ENCODE results near the gene MYO19. TPM values are rescaled to one million over a fixed set of nuclear protein-coding genes. Genes with fewer than 3 reads are reported as not detected.
"Not testable (repeated sequence)": the region's sequence is repeated elsewhere in the genome, so short reads cannot be mapped to it uniquely, and the experiment has no call there.

The MYO19 gene
- polyA plus RNA-seq, 1 donor = 70.1 TPM

DNA sequence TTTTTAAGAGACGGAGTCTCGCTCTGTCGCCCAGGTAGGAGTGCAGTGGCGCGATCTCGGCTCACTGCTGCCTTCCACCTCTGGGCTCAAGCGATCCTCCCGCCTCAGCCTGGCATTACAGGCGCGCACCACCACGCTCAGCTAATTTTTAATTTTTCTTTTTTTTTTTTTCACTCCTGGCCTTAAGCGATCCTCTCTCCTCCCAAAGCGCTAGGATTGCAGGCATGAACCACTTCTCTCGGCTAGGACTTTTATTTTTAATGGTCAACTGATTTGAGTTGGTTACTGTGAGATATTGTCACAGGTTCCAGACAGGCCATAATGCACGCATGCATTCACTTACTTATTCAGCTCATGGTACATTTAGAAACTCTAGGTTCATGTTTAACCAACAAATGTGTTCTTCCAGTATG, 1.0 kb upstream of the MYO19 start:
- DNase-seq = no peak

DNA sequence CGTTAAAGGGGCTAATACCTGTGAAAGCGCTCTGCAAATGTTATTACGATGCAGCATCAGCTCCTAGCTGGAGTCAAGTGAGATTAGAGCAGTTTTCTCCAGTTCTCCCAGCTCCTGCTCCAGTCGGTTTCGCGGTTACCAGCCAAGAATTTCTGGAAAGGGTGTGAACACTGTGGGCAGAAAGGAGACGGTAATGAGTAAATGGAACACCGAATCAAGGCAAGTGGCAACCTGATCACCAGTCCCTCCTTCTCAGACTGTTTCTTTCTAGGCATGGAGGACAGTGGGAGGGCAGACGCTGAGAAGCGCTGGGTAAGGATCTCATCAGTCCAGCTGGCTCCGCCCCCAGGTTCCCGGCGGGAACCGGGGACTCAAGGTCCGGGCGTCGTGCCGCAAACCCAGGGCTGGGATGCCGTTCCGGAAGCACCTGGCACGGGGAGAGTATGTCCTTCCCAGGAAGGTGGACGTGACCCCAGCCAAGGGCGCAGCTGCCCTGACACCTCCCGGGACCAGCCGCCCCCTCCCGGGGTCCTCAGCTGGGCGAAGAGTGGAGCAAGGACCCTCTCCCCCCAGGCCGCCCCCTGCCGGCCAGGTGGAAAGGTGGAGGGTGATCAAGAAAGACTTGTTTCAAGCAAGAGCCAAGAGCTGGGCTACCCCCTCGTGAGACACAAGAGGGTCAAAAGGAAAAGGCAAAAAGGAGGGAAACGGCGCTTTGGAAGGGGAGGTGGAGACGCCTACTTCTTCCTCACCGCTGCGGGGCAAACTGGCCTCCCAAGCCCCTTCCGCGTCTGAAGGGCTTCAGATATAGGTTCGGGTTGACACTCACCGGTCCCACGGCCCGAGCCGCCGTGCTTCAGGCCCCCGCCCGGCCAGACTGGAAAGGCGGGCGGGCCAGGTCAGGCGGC, 481 bp downstream of the MYO19 start:
- DNase-seq = peak; percentile 59

DNA sequence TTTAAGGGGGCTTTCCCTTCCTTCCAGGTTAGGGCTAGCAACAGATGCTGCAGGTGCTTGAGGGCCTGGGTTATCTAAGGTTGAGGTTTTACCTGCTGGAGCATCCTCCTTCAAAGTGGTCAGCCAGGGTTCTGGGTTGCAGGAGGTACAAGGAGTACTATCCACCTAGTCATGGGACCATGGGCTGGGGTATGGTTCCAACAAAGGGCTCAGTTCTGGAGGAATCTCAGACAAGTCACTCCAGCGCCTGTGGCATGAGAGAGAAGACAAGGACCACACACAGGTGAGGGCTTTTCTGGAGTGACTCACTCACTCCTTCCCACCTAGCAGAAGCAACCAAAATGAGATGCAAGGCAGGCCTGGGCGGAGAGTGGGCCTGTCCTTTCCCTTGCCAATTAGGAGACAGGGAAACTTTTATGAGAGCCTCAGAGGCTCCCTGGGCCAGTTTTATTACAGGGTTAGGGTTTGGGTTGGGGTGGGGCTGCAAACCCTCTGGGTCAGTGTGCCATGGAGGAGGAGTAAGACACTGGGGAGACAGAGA, 2.2 kb downstream of the MYO19 start:
- no peak for DNase-seq

DNA sequence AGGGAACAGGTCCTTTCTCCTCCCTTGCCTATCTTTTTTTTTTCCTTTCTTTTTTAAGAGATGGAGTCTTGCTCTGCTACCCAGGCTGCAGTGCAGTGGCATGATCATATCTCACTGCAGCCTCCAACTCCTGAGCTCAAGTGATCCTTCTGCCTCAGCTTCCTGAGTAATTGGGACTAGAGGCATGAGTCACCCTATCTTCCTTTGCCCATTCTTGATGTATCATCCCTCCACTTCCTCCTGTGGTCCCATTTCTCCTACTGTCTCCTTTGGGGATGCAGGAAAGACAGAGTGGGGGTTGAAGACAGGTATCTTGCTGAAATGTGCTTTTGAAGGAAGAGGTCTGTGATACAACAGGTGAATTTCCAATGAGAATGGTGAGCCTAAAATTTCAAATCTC, 5.5 kb downstream of the MYO19 start:
- no peak for DNase-seq

DNA sequence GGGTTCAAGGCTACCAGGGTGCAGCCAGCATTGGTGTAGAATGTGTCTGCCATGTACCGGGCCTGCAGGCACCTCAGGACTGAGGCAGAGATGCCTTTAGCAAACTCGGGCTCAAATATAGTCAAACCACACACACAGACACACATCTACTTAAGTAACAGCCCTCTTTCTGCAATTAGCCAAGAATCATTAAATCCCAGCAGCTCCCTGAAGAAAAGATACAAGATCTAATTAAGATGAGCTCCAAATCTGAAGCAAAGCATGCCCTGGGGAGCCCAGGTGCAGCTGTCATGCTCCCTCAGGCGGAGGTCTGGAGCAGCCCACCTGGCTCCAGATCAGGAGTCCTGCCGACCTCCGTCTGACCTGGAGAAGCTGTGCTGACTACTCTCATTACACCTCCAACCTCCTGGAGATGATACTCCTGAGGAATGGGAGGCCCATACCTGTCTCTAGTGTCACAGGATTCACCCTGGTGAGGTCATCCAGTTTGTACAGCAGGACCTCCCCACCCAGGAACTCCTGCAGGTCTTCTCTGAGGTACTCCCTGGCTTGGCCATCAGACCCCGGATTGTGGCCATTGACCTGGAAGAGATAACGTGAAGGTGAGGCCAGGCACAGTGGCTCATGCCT, 6.9 kb downstream of the MYO19 start:
- no peak for DNase-seq

DNA sequence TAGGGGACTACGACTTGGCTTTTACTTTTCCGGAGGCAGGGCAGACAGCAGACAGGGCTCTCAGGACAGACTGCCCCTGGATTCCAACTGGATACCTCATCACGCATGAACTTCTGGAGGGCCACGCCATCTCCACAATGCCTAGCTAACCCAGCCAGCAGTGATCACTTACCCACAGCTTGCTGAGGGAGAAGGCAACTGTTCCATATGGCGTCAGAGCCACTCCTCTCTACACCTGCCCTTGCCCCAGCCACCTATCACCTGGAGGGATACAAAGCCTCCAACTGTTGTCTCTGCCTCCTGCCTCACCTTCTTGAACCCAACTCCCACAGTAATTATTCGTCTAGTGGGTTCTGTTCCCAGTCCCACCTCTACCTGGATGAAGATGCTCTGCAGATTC, 8.8 kb downstream of the MYO19 start:
- DNase-seq = no peak

DNA sequence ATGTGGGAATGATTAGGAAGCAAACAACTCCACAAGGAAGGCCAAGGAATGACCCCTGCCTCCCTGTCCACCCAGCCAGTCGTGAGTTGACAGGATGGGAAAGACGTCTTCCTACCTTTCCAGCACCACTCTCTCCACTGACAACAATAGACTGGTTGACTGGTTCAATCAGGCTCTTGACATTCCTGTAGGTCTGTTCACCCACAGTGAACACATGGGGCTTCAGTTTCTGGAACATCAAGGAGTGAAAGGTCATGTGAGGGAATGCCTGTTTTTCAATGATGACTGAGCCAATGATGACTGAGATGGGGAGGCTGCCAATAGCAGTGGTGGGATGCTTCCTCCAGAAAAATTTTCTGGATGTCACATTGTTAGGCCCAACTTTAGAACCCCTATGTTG, 9.6 kb downstream of the MYO19 start:
- no peak for DNase-seq

DNA sequence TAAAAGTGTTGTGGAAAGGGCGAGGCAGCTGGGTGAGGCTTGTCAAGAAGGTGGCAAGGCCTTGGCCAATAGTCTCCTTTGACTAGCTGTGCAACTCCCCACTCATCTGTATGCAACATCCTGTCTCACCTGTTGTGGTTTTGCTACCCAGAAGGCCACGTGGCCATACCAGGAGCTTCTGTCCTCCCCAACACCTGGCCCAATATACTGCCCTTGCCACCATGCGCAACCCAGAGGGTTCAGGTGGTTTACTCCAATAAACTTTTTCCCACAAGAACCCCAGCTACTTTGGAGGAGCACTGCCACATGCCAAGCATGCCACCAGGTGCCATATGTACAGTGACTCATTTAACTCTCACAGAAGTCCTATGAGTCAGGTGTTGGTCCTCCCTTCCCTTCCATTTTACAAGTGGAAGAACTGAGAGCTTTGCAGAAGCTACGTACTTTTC, 10.2 kb downstream of the MYO19 start:
- no peak for DNase-seq

DNA sequence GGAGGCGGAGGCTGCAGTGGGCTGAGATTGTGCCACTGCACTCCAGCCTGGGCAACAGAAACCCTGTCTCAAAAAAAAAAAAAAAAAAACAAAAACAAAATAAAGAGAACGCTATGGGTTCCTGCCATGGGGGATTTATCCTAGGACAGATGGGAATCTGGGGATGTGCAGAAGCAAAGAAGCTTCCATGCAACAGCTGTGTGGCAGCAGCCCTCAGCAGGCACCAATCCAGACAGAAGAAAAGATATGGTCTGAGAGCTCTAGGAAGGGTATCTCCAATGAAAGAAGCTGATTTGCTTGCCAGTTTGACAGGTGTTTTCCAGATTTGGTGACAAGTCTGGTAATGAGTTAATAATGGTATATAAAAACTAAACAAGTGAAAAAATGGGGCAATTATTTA, 11.6 kb downstream of the MYO19 start:
- no peak for DNase-seq

DNA sequence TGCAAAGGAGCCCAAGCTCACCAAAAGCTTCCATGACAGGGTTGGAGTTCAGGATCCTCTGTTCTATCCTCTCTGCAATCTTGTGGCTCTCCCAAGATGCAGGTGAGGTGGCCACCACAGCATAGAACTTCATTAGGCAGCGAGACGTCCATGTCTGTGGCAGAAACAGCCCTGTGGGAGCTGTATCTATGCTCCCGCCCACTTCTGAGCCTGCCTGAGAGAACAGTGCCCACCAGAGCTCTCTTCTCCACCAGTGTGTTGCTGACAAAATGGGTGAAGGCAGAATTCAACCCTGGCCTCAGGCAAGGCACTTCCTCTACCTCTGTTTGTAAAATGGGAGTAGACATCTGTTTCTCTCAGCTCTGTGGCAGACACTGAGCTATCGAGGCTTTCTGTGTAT, 18.8 kb downstream of the MYO19 start:
- no peak for DNase-seq

DNA sequence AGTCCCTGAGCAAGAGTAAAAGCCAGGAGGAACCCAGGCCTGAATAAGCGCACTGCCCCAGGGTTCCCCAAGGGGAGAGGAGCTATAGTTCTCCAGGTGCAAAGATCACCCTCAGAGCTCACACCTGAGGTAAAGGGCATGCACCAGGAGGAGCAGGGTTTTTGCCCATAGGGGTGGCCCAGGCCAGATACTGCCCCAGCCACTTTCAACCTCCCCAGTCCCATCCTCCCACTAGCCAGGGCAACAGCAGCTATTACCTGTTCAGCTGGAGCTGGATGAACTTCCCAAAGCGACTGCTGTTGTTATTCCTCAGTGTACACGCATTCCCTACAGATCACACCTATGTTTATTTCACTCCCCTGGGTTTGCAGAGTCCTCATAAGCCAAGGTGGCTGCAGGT, 19.8 kb downstream of the MYO19 start:
- DNase-seq = no peak

DNA sequence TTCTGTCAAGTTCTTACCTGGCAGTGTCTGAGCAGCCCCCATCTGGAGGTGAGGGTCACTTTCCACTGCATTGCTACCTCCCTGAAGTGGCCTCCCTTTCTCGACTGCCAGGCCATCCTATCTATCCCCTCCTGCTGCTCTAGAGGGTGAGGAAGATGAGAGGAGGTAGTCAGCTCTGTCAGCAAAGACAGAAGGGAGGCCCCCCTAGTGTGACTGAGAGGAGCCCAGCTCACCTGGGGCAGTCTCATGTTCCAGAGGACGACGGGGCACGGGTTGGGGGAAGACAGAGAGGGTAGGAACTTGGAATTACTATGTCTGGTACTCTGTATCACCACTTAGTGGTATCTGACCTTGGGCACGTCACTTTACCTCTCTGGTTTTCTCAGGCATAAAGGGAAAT, 22.0 kb downstream of the MYO19 start:
- no peak for DNase-seq

DNA sequence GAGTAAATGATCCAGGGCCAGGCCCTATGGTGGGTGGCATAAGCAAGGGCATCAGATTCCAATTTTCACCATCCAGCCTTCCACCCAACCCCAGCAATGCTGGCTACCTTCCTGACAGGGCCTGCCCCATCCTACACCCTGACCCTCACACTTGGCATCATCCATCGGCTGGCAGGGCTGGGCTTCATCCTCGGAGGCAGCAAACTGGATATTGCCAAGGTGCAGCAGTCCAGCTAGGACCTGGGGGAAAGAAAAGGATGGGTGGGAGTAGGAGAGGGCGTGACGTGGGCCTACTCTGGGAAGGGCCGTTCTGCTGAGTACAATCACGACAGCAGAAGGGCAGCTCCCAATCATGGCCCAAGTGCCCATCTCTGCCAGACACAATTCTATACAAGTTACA, 23.5 kb downstream of the MYO19 start:
- no peak for DNase-seq

DNA sequence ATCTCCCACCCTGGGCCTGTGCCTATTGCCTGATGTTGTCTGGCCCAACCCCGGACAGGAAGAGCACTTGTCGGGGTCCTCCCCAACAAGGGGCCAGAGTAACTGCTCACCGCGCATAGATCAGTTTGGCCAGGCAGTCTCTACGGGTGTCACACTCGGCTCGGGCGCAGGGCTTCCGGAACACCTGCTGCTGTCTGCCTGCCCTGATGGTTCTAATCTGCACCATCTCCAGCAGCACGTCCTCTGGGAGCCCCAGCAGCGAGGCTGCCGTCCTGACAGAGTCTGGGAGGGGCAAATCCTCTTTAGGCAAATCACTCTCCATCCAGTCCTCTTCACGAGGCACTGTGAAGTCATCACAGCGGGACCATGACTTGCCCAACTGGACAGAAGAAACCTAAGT, 24.0 kb downstream of the MYO19 start:
- DNase-seq = no peak

DNA sequence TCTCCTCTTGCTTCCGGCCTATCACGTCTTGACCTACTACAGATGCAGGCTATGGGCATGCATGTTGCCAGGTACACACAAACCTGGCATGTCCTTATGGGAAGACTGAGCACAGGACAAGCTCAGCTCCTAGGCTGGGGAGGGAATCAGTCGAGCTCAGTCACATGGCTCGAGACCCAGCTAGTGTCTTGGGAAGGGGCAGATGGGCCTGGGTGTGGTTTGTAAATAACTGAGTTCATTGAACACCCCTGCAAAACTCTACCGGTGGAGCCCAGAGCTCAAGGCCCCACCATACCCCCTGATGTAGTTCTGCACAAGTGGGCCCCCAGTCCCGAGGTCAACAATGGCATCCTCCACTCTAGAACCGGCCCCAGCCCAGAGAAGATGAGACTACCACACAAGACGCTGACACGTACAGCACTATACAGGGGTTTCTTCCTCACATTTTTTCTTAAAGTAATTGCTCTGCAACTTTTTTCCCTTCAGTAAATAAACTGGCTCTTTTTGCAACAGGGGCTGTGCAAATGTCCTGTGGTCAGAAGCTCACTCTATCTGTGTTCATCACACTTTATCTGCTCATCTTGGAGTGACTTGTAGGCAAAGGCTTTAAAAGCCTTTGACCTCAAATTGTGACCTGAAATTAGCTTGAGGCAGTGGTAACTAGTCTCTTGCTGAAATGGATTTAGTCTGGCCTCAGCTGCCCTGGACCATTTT, 25.2 kb downstream of the MYO19 start:
- DNase-seq = no peak

DNA sequence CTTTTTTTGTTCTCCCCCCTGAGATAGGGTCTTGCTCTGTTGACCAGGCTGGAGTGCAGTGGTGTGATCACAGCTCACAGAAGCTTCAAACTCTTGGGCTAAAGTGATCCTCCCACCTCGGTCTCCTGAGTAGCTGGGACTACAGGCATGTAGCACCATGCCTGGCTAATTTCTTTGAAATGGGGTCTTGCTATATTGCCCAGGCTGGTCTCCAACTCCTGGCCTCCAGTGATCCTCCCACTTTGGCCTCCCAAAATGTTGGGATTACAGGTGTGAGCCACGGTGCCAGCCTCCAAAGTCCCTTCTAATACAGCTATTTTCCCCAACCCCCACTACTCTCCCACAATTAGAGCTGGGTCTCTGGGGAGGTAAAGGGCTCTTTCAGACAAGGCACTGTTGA, 26.2 kb downstream of the MYO19 start:
- not testable (repeated sequence) for DNase-seq

DNA sequence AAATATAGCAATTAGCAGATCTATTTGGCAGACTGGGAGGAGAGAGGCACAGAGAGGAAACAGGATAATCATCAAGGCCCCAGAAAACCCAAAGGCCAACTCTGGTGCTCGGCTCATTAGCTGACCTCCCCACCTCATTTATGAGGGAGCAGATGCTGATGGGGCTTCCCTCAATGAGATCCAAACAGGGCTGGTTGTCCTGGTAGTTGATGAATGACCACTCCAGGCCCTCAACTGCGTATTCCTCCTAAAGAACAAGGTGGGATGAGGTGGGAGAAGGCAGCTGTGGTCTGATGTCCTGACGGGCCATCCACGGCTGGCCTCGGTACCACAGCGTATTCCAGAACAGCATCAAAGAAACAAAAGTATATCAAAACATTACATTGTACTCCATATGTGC, 27.4 kb downstream of the MYO19 start:
- DNase-seq = no peak

DNA sequence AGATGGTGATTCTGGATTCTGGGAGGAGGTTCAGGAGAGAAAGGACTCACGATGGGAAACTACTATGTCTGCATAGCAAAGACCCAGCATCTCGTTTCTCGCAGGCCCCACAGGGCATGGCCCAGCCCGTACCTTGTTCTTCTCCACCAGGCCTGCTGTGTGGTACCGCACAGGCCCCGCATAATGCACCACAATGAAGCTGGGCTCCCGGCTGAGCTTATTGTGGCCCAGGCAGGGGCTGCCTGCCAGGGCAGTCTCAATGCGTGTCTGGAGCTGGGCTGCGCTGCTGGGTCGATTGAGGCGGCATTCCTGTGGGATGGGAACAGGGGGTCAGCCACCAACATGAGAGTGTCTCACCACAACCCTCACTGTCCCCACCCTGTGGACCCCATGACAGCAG, 27.8 kb downstream of the MYO19 start:
- DNase-seq = no peak

DNA sequence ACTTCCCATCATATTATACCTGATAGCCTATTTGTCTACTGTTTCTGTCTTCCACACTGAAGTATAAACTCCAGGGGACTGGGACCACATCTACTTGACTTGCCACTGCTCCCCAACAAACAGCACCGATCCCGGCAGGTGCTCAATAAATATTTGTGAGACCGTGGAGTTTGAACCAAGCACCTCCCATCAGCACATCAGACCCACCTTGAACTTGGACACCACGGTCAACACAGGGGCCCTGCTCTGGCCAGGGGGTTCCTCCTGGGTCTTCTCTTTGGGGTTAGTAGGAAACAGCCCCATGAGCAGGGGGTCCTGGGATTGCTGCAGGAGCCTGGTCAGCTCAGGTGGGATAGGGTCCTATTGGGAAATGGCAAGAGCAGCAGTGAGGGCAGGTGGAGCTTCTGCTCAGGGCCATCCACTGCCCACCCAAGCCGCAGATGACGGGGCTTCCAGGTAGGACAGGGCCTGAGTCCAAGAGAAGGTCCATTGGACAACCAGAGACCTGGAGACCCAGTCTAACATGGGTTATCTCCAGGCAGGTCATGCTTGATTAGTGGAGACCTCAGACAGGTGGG, 28.3 kb downstream of the MYO19 start:
- DNase-seq = no peak

DNA sequence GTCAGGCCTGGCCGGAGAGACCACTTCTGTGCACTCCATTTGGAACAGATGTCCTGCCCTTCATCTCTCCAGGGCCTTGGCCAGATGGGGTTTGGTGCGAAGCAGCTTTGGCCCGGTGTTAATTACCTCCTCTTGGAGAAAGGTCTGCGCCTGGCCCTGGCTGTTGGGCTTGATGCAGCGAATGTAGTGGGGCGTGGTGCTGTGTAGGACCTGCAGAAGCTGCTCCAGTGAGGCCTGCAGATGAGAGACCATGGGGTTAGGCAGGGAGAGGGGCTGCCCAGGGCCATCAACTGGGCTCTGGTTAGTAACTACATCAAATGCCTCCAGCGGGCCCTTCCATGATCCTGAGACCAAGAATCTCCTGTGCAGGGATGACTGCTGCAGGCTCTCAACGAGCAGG, 29.5 kb downstream of the MYO19 start:
- no peak for DNase-seq

DNA sequence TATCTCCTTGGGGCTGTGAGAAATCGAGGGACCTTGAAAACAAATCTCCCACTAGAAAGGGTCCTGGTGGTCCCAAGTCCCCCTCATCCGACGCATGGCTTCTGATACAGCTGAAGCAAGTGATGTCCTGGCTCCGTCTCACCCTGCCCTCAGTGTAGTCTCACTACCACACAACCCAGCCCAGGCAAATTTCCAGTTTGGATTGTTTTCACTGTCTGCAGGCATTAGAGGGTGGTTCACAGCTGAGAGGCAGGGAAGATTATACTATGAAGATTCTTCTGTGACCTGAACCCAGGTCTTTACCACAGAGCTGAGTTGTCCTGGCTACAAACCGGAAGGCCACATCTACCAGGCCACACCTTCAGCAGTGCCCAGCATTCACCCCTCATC, 30.5 kb downstream of the MYO19 start:
- no peak for DNase-seq

DNA sequence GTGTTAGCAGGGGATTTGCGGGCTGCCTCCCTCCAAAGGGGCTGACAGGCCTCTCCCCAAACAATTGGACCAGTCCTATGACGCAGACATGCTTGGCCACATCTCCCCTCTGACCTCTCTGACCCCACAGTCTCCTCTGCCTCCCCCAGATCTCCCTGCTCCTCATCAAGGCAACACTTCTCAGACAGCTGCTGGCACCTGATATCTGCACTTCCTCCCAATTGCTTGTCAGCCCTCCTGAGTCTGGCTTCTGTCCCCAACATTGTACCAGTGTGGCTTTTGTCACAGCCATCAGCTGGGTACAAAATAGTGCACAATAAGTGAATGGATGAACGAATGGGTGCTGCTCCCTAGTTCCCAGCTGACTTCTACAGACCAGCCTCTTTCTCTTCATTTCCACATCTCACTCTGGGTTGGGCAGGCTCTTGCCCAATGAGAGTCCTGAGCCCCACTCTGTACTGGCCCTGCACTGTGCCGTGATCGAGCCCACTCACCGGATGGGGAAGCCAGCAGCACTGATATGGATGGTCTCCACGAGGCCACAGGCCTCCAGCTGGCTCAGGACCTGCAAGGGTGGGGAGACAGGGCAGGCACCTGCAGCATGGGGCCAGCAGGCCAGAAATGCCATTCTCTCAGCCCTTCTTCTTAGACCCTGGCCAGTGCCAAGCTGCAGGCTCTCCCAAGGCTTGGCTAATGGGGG, 31.1 kb downstream of the MYO19 start:
- DNase-seq = no peak

Data from left kidney (tissue), 2 donors.